CD4-positive, alpha-beta memory T cell (primary cell): Measurements from ENCODE around the gene KLHDC9. TPM values are rescaled to one million over a fixed set of nuclear protein-coding genes. Genes with fewer than 3 reads are reported as not detected.
A peak's percentile ranks its signal among the peaks of the same experiment; 100 is the strongest.

Source experiments
- CTCF ChIA-PET: fragments of 350-600 bp; sonication (Branson Sonifier 250); formaldehyde crosslinking; loops from one replicate; lab custom pipeline; 2021; ENCODE audit warnings: inconsistent platforms; ENCODE audit not compliant: partially characterized antibody; lab: Charles Lee
- POLR2A ChIA-PET: fragments of 350-600 bp; sonication (Branson Sonifier 250); formaldehyde crosslinking; loops from one replicate; lab custom pipeline; 2021; ENCODE audit not compliant: partially characterized antibody; lab: Charles Lee
- DNase-seq, 5 donors: peaks; one replicate each; pipeline versions ENCODE4 v3.0.0 to v3.0.0-alpha.2; 2020 to 2022; ENCODE audit warnings: mixed read lengths in 1 of 5
- H3K27ac ChIP-seq: one replicate; pipeline ENCODE4 v1.7.0; 2013; ENCODE audit warnings: low read depth, low read length
- H3K27me3 ChIP-seq: 2 replicates; pipeline ENCODE4 v1.7.0; 2013; ENCODE audit warnings: mild to moderate bottlenecking, low read length, moderate library complexity; ENCODE audit not compliant: insufficient read depth
- H3K36me3 ChIP-seq: 2 replicates; pipeline ENCODE4 v1.7.0; 2013; ENCODE audit warnings: mild to moderate bottlenecking, low read length, moderate library complexity; ENCODE audit not compliant: insufficient read depth
- H3K4me1 ChIP-seq: 2 replicates; pipeline ENCODE4 v1.7.0; 2013; ENCODE audit warnings: mild to moderate bottlenecking, low read length, moderate library complexity; ENCODE audit not compliant: insufficient read depth
- H3K4me3 ChIP-seq, 2 donors: one replicate each; pipeline ENCODE4 v1.7.0; 2013; ENCODE audit warnings: low read length in 2 of 2, mild to moderate bottlenecking in 1 of 2
- H3K9me3 ChIP-seq, 2 donors: one replicate each; pipeline ENCODE4 v1.7.0; 2013; ENCODE audit warnings: low read length in 2 of 2, control low read depth in 1 of 2; ENCODE audit not compliant: control insufficient read depth in 1 of 2
- H3K27ac Mint-ChIP-seq, 7 donors: one replicate each; pipeline ENCODE4 v1.8.0; 2020 to 2021; ENCODE audit warnings: mixed read lengths in 7 of 7, mild to moderate bottlenecking in 6 of 7, inconsistent platforms in 3 of 7, moderate library complexity in 3 of 7
- H3K27me3 Mint-ChIP-seq, 2 donors: one replicate each; pipeline ENCODE4 v1.8.0; 2020 to 2021; ENCODE audit warnings: mixed read lengths in 2 of 2
- H3K36me3 Mint-ChIP-seq, 2 donors: one replicate each; pipeline ENCODE4 v1.8.0; 2020 to 2021; ENCODE audit warnings: mixed read lengths in 2 of 2, inconsistent platforms in 1 of 2, mild to moderate bottlenecking in 1 of 2
- H3K4me1 Mint-ChIP-seq, 4 donors: one replicate each; pipeline ENCODE4 v1.8.0; 2020 to 2021; ENCODE audit warnings: mixed read lengths in 4 of 4, mild to moderate bottlenecking in 1 of 4
- H3K4me3 Mint-ChIP-seq, 8 donors: one replicate each; pipeline ENCODE4 v1.8.0; 2020 to 2021; ENCODE audit warnings: mixed read lengths in 8 of 8, mild to moderate bottlenecking in 7 of 8, moderate library complexity in 6 of 8, inconsistent platforms in 3 of 8
- H3K9me3 Mint-ChIP-seq, 8 donors: one replicate each; pipeline ENCODE4 v1.8.0; 2020 to 2021; ENCODE audit warnings: mixed read lengths in 8 of 8, mild to moderate bottlenecking in 5 of 8, inconsistent platforms in 3 of 8, moderate library complexity in 1 of 8
- intact Hi-C: fragments of 100-400 bp; cut with micrococcal nuclease; formaldehyde crosslinking; loops from one replicate; pipeline ENCODE4 v1.15.1; 2023
- polyA plus RNA-seq, 2 donors: library from polyadenylated mRNA; unstranded; fragments of 300-500 nt; fragmentation: Illumina TruSeq; gene quantifications; one replicate each; pipeline ENCODE4 v1.2.3, GENCODE V29; 2021
- total RNA-seq, 2 experiments: library from RNA; stranded (reverse); gene quantifications; one replicate each; pipeline ENCODE4 v1.2.3, GENCODE V29; 2021

Gene KLHDC9
- total and polyA plus RNA-seq, 4 experiments from 2014 or later: 0.52 to 2.4 (median 0.60) TPM

- H3K27me3 ChIP-seq: no peaks in the 10 kb centered on the region
- Mint-ChIP-seq H3K27ac (peak overlapping the region in 1 of 7 donors; percentile 58), H3K36me3 (no peaks in the 10 kb centered on the region), H3K27me3 (no peaks in the 10 kb centered on the region), H3K4me1 (peaks cover 14 to 29% (median 19%) of the 10 kb centered on the region in 4 donors), H3K9me3 (no peaks in the 10 kb centered on the region), H3K4me3 (no peak overlapping the region)
- intact Hi-C loops: no loop called here
- H3K27ac ChIP-seq: no peak overlapping the region
- ChIA-PET CTCF (interaction anchor here (1.3 to 2.9 kb wide), 3 partner anchors 22 to 35 kb away, joined by 3 to 13 read pairs (median 5); partner anchors contain the start of gene USF1), POLR2A (interaction anchor here (1.3 to 10.9 kb wide), 2 partner anchors 23 to 30 kb away, joined by 6 to 602 read pairs; partner anchors contain the start of genes KLHDC9, TSTD1 and USF1)
- no peaks in the 10 kb centered on the region for H3K9me3 ChIP-seq
- no peak overlapping the region for H3K4me3 ChIP-seq
- no peak for DNase-seq
- no peaks in the 10 kb centered on the region for H3K36me3 ChIP-seq
- H3K4me1 ChIP-seq: peaks cover 17% of the 10 kb centered on the region
These were observed 23.3 kb upstream of the KLHDC9 start for GRCh38 chr1:161074676-161075368.

GRCh38 chr1:161076410-161076809 is 21.8 kb upstream of the KLHDC9 start:
- no peaks in the 10 kb centered on the region for H3K9me3 Mint-ChIP-seq
- ChIA-PET CTCF (interaction anchor here (0.8 to 2.9 kb wide), 3 partner anchors 20 to 79 kb away, joined by 3 to 13 read pairs (median 3); no protein-coding TSS in a partner anchor), POLR2A (no interaction called here)
- Histone ChIP-seq H3K4me1 (peaks cover 1% of the 10 kb centered on the region), H3K27me3 (no peaks in the 10 kb centered on the region), H3K9me3 (no peaks in the 10 kb centered on the region), H3K36me3 (no peaks in the 10 kb centered on the region), H3K27ac (no peak overlapping the region), H3K4me3 (no peak overlapping the region)
- DNase-seq: no peak
- H3K27ac Mint-ChIP-seq: no peak overlapping the region
- no peaks in the 10 kb centered on the region for H3K36me3 Mint-ChIP-seq
- no peak overlapping the region for H3K4me3 Mint-ChIP-seq
- intact Hi-C loops: no loop called here
- H3K27me3 Mint-ChIP-seq: no peaks in the 10 kb centered on the region
- H3K4me1 Mint-ChIP-seq: peaks cover 4 to 13% (median 7%) of the 10 kb centered on the region in 4 donors

GRCh38 chr1:161077426-161077825 is 20.7 kb upstream of the KLHDC9 start:
- H3K9me3 Mint-ChIP-seq: no peaks in the 10 kb centered on the region
- Histone ChIP-seq H3K36me3 (no peaks in the 10 kb centered on the region), H3K27ac (no peak overlapping the region), H3K9me3 (no peaks in the 10 kb centered on the region), H3K27me3 (no peaks in the 10 kb centered on the region), H3K4me1 (no peaks in the 10 kb centered on the region), H3K4me3 (no peak overlapping the region)
- peaks cover 0 to 5% (median under 1%) of the 10 kb centered on the region in 4 donors for H3K4me1 Mint-ChIP-seq
- POLR2A ChIA-PET: interaction anchor here (2.0 kb wide), 1 partner anchor 32 kb away, joined by 6 read pairs; the partner anchor contains the start of gene USF1
- H3K36me3 Mint-ChIP-seq: no peaks in the 10 kb centered on the region
- DNase-seq: no peak
- H3K4me3 Mint-ChIP-seq: no peak overlapping the region
- CTCF ChIA-PET: interaction anchor here (1.5 to 2.9 kb wide), 2 partner anchors 19 to 51 kb away, joined by 3 to 13 read pairs; no protein-coding TSS in a partner anchor
- H3K27me3 Mint-ChIP-seq: no peaks in the 10 kb centered on the region
- H3K27ac Mint-ChIP-seq: no peak overlapping the region
- intact Hi-C loops: no loop called here

- no peaks in the 10 kb centered on the region for H3K4me1 ChIP-seq
- H3K4me3 ChIP-seq: no peak overlapping the region
- Mint-ChIP-seq H3K36me3 (no peaks in the 10 kb centered on the region), H3K4me3 (no peak overlapping the region), H3K4me1 (peaks cover 0 to 1% (median 0%) of the 10 kb centered on the region in 4 donors), H3K27me3 (no peaks in the 10 kb centered on the region), H3K9me3 (no peaks in the 10 kb centered on the region), H3K27ac (no peak overlapping the region)
- ChIA-PET POLR2A (interaction anchor here (0.9 to 2.0 kb wide), 3 partner anchors 9 to 34 kb away, joined by 3 to 10 read pairs (median 6); partner anchors contain the start of genes ARHGAP30 and USF1), CTCF (interaction anchor here (0.9 to 4.2 kb wide), 3 partner anchors 18 to 82 kb away, joined by 3 to 14 read pairs (median 10); partner anchors contain the start of genes F11R and KLHDC9)
- intact Hi-C loops: no loop called here
- no peaks in the 10 kb centered on the region for H3K36me3 ChIP-seq
- no peaks in the 10 kb centered on the region for H3K27me3 ChIP-seq
- H3K9me3 ChIP-seq: no peaks in the 10 kb centered on the region
- no peak for DNase-seq
- H3K27ac ChIP-seq: no peak overlapping the region
These were observed 18.6 kb upstream of the KLHDC9 start for GRCh38 chr1:161079436-161080110.

- Histone ChIP-seq H3K9me3 (no peaks in the 10 kb centered on the region), H3K36me3 (no peaks in the 10 kb centered on the region), H3K4me3 (no peak overlapping the region), H3K4me1 (no peaks in the 10 kb centered on the region), H3K27ac (no peak overlapping the region), H3K27me3 (no peaks in the 10 kb centered on the region)
- ChIA-PET POLR2A (interaction anchor here (0.6 to 2.0 kb wide), 4 partner anchors 11 to 90 kb away, joined by 3 to 10 read pairs (median 3); partner anchors contain the start of gene ARHGAP30), CTCF (interaction anchor here (0.6 to 4.2 kb wide), 5 partner anchors 12 to 83 kb away, joined by 3 to 14 read pairs (median 3); partner anchors contain the start of gene KLHDC9)
- no peaks in the 10 kb centered on the region for H3K9me3 Mint-ChIP-seq
- H3K27me3 Mint-ChIP-seq: no peaks in the 10 kb centered on the region
- H3K27ac Mint-ChIP-seq: peak overlapping the region in 2 of 7 donors; percentile 38 to 69
- intact Hi-C loops: no loop called here
- H3K4me3 Mint-ChIP-seq: no peak overlapping the region
- no peak for DNase-seq
- peaks cover 0 to 1% (median 0%) of the 10 kb centered on the region in 4 donors for H3K4me1 Mint-ChIP-seq
- H3K36me3 Mint-ChIP-seq: no peaks in the 10 kb centered on the region
These were observed 17.4 kb upstream of the KLHDC9 start for GRCh38 chr1:161080441-161081405.

- Histone ChIP-seq H3K4me3 (no peak overlapping the region), H3K9me3 (no peaks in the 10 kb centered on the region), H3K36me3 (no peaks in the 10 kb centered on the region), H3K4me1 (no peaks in the 10 kb centered on the region), H3K27me3 (no peaks in the 10 kb centered on the region), H3K27ac (no peak overlapping the region)
- Mint-ChIP-seq H3K36me3 (no peaks in the 10 kb centered on the region), H3K27ac (no peak overlapping the region), H3K27me3 (no peaks in the 10 kb centered on the region), H3K4me1 (peaks cover 0 to under 1% (median 0%) of the 10 kb centered on the region in 4 donors), H3K4me3 (no peak overlapping the region), H3K9me3 (no peaks in the 10 kb centered on the region)
- POLR2A ChIA-PET: interaction anchor here (0.6 to 1.1 kb wide), 2 partner anchors 13 to 308 kb away, joined by 3 to 4 read pairs; no protein-coding TSS in a partner anchor
- intact Hi-C loops: no loop called here
- CTCF ChIA-PET: interaction anchor here (0.9 to 4.2 kb wide), 3 partner anchors 13 to 84 kb away, joined by 3 to 14 read pairs (median 3); no protein-coding TSS in a partner anchor
- no peak for DNase-seq
These were observed 16.6 kb upstream of the KLHDC9 start for GRCh38 chr1:161081519-161081918.
